ENCODE data around the gene OR51A2.
A peak's percentile ranks its signal among the peaks of the same experiment; 100 is the strongest.
"Not testable (repeated sequence)": the region's sequence is repeated elsewhere in the genome, so short reads cannot be mapped to it uniquely, and the experiment has no call there.

The OR51A2 gene

GRCh38 chr11:4955613-4956012, at the start of gene OR51A2:
Gene OR51A2 (minus strand): TSS chr11:4955713. CDS start chr11:4955713, 0 bp downstream.
- H3K4me3 ChIP-seq (ENCODE audit: low read depth, low read length) = not testable (repeated sequence)

GRCh38 chr11:5004424-5005274, 49.1 kb upstream of the OR51A2 start:
- peak; percentile 38; the same call in 1 of the 2 replicates for TF ChIP-seq CTCF (IDR thresholded peaks at IDR 0.05; ENCODE audit: borderline replicate concordance, insufficient read depth, low read depth, low read length)
- H3K4me3 ChIP-seq (ENCODE audit: low read depth, low read length) = no peak overlapping the region

- TF ChIP-seq CTCF (IDR thresholded peaks at IDR 0.05; ENCODE audit: borderline replicate concordance, insufficient read depth, low read depth, low read length) = no peak
- no peak within 1 kb of the TSS for H3K4me3 ChIP-seq (ENCODE audit: low read depth, low read length)
Measured at GRCh38 chr11:4994551-4994950, 39.0 kb upstream of the OR51A2 start, which contains the start of gene OR51L1. Gene OR51L1 (plus strand): TSS chr11:4994851. CDS start chr11:4998983, 4,132 bp downstream.

- no peak overlapping the region for H3K4me3 ChIP-seq (ENCODE audit: low read depth, low read length)
- peak; percentile 14; the same call in 1 of the 2 replicates for TF ChIP-seq CTCF (IDR thresholded peaks at IDR 0.05; ENCODE audit: borderline replicate concordance, insufficient read depth, low read depth, low read length)
Measured at GRCh38 chr11:4991060-4991459, 35.5 kb upstream of the OR51A2 start.

- TF ChIP-seq CTCF (IDR thresholded peaks at IDR 0.05; ENCODE audit: borderline replicate concordance, insufficient read depth, low read depth, low read length) = no peak
- no peak overlapping the region for H3K4me3 ChIP-seq (ENCODE audit: low read depth, low read length)
Measured at GRCh38 chr11:4983841-4984240, 28.3 kb upstream of the OR51A2 start.

GRCh38 chr11:4982678-4983077, 27.2 kb upstream of the OR51A2 start:
- no peak for TF ChIP-seq CTCF (IDR thresholded peaks at IDR 0.05; ENCODE audit: borderline replicate concordance, insufficient read depth, low read depth, low read length)
- H3K4me3 ChIP-seq (ENCODE audit: low read depth, low read length) = no peak overlapping the region

GRCh38 chr11:4979036-4979435, 23.5 kb upstream of the OR51A2 start:
- no peak overlapping the region for H3K4me3 ChIP-seq (ENCODE audit: low read depth, low read length)
- TF ChIP-seq CTCF (IDR thresholded peaks at IDR 0.05; ENCODE audit: borderline replicate concordance, insufficient read depth, low read depth, low read length) = no peak
